Activated CD8-positive, alpha-beta memory T cell treated with anti-CD3 and anti-CD28 coated beads, Interleukin-2, amount 50 U/mL, for 1 hour (primary cell): ENCODE results near the gene RBBP8NL.
A peak's percentile ranks its signal among the peaks of the same experiment; 100 is the strongest.

ENCODE experiments used
- DNase-seq: peaks from one replicate; pipeline ENCODE4 v3.0.0-alpha.2; 2020; ENCODE audit errors: extremely low read depth

RBBP8NL gene

GRCh38 chr20:62407221-62407992 is 19.9 kb downstream of the RBBP8NL start, which contains the start of gene CABLES2:
TSS of gene CABLES2 (minus strand) at chr20:62407285. CDS start at chr20:62407276, 9 bp downstream.
- DNase-seq: peak; percentile 60

GRCh38 chr20:62406635-62407176 is 20.6 kb downstream of the RBBP8NL start:
- no peak for DNase-seq

GRCh38 chr20:62405981-62406513 is 21.3 kb downstream of the RBBP8NL start:
- no peak for DNase-seq

GRCh38 chr20:62405108-62405980 is 22.0 kb downstream of the RBBP8NL start:
- DNase-seq: no peak

- no peak for DNase-seq
Observed at GRCh38 chr20:62404761-62405107, 22.6 kb downstream of the RBBP8NL start.

- no peak for DNase-seq
Observed at GRCh38 chr20:62404112-62404665, 23.1 kb downstream of the RBBP8NL start.

- no peak for DNase-seq
Observed at GRCh38 chr20:62403331-62403730, 24.0 kb downstream of the RBBP8NL start.

- no peak for DNase-seq
Observed at GRCh38 chr20:62402456-62403150, 24.7 kb downstream of the RBBP8NL start.

GRCh38 chr20:62401331-62401779 is 26.0 kb downstream of the RBBP8NL start:
- no peak for DNase-seq

GRCh38 chr20:62400541-62400940 is 26.8 kb downstream of the RBBP8NL start:
- no peak for DNase-seq

- DNase-seq: no peak
Observed at GRCh38 chr20:62400021-62400420, 27.3 kb downstream of the RBBP8NL start.

GRCh38 chr20:62398120-62398821 is 29.1 kb downstream of the RBBP8NL start:
- DNase-seq: no peak

- DNase-seq: no peak
Observed at GRCh38 chr20:62396367-62397239, 30.7 kb downstream of the RBBP8NL start.

GRCh38 chr20:62395311-62396242 is 31.8 kb downstream of the RBBP8NL start:
- no peak for DNase-seq

GRCh38 chr20:62394248-62395245 is 32.8 kb downstream of the RBBP8NL start:
- DNase-seq: no peak

- no peak for DNase-seq
Observed at GRCh38 chr20:62393830-62394229, 33.5 kb downstream of the RBBP8NL start.

- no peak for DNase-seq
Observed at GRCh38 chr20:62393335-62393665, 34.0 kb downstream of the RBBP8NL start.
